ENCODE measurements around the gene FAM227A.
A peak's percentile ranks its signal among the peaks of the same experiment; 100 is the strongest.

The FAM227A gene

GRCh38 chr22:38656256-38657044 is at the start of gene FAM227A, which contains the start of gene CBY1:
Gene FAM227A, minus strand, starts transcription at chr22:38656392. Its CDS starts 6,224 bp downstream, at chr22:38650168.
Gene CBY1, plus strand, starts transcription at chr22:38656638. Its CDS starts 11,417 bp downstream, at chr22:38668055.
- peak; percentile 59 for DNase-seq (ENCODE audit: low read depth)
- no peak for TF ChIP-seq CTCF (conservative IDR thresholded peaks at IDR 0.05; ENCODE audit: low read depth, low read length)
- H3K4me3 ChIP-seq (ENCODE audit: low read length), result peak within 1 kb of the TSS; percentile 86

DNA sequence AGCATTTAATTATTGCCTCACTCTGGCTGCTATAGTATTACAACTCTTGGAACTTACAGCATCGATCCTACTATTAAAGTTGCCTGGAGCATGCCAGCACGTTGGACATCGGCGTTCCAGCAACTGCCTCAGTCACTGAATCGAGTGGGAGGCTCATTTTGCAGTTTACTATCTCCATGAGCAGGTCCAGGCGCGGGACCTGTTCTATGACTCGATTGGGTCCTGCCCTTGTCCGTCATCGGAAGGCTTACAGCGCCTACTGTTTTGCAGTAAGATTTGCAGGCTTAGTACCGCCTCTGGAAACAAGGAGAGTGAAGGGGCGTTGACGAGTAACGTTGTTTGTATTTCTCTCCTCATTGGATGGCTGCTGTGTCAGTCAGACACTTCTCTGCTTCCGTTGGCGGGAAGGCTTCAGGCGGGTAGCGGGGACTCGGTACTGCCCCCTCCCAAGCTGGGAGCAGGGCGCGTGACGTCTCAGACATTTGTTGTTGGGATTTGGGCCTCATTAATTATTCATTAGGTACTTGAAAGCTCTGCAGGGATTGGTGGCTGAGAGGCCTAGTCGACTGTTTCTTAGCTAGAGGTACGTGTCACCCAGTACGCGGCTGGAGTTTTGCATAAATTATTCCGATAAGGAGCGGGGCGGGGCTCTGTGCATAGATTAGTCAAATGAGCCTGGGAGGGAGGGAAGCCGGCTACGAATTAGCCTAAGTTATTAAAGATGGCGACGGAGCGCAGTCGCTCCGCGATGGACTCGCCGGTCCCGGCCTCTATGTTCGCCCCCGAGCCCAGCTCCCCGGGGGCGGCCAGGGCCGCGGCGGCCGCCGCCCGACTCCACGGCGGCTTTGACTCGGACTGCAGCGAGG is 49.3 kb upstream of the FAM227A start, which contains the start of gene GTPBP1:
Gene GTPBP1 (plus strand): TSS at position 710 of the 866 bp plus-strand sequence. CDS start 12 bp downstream, at position 722.
- peak; percentile 100 for DNase-seq (ENCODE audit: low read depth)
- peak within 1 kb of the TSS; percentile 70 for H3K4me3 ChIP-seq (ENCODE audit: low read length)
- no peak for TF ChIP-seq CTCF (conservative IDR thresholded peaks at IDR 0.05; ENCODE audit: low read depth, low read length)

GRCh38 chr22:38704654-38705234 is 48.6 kb upstream of the FAM227A start:
- TF ChIP-seq CTCF (conservative IDR thresholded peaks at IDR 0.05; ENCODE audit: low read depth, low read length), result no peak
- H3K4me3 ChIP-seq (ENCODE audit: low read length), result peak overlapping the region; percentile 49
- no peak for DNase-seq (ENCODE audit: low read depth)

- DNase-seq (ENCODE audit: low read depth), result peak; percentile 76
- TF ChIP-seq CTCF (conservative IDR thresholded peaks at IDR 0.05; ENCODE audit: low read depth, low read length), result no peak
- peak within 1 kb of the TSS; percentile 67 for H3K4me3 ChIP-seq (ENCODE audit: low read length)
Measured at GRCh38 chr22:38700789-38701628, 44.8 kb upstream of the FAM227A start, which contains the start of gene JOSD1. Gene JOSD1, minus strand, starts transcription at chr22:38700943. Its CDS starts 956 bp downstream, at chr22:38699987.

DNA sequence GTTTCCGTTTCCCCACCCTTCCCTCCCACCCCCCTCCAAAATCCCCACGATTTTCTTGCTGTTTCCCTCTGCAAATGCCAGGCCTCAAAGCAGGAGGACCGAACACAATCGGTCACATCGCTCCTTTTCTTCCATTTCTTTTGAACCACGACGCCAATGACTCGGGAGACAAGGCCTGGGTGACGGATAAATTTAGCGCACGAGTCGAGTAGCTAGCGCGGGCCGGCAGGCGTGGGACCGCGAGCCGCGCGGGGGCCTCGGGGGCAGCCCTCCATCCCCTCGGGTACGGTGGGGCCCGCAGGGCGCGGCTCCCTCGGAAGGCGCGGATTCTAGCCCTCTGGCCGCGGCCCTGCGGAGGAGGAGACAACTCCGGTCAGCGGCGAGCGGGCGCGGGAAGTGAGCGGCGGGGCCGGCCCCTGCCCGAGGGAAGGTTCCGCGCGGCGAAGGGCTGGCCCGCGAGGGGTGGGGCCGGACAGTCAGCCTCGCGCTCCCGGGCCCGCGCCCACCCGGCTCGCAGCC is 44.1 kb upstream of the FAM227A start:
- H3K4me3 ChIP-seq (ENCODE audit: low read length), result peak overlapping the region; percentile 67

More for the DNA sequence above, 44.1 kb upstream of the FAM227A start:
- DNase-seq (ENCODE audit: low read depth), result no peak
- no peak for TF ChIP-seq CTCF (conservative IDR thresholded peaks at IDR 0.05; ENCODE audit: low read depth, low read length)

Data from retinal pigment epithelial cell (primary cell).